ENCODE data around the gene LUC7L.
"Not testable (repeated sequence)": the region's sequence is repeated elsewhere in the genome, so short reads cannot be mapped to it uniquely, and the experiment has no call there.

The LUC7L gene

GRCh38 chr16:234468-235305 is 5.4 kb upstream of the LUC7L start, which contains the start of gene FAM234A:
Gene FAM234A (plus strand): TSS chr16:234821. CDS start chr16:254414, 19,593 bp downstream.
- peak within 1 kb of the TSS; percentile 87 for H3K4me3 ChIP-seq (ENCODE audit: low read length)
- DNase-seq (ENCODE audit: low read depth, low spot score), result peak; percentile 81

GRCh38 chr16:230949-231348 is 1.7 kb upstream of the LUC7L start:
- no peak overlapping the region for H3K4me3 ChIP-seq (ENCODE audit: low read length)
- no peak for DNase-seq (ENCODE audit: low read depth, low spot score)

GRCh38 chr16:230351-230750 is 1.1 kb upstream of the LUC7L start:
- H3K4me3 ChIP-seq (ENCODE audit: low read length); DNase-seq (ENCODE audit: low read depth, low spot score): not testable (repeated sequence)

GRCh38 chr16:229731-230281 is 557 bp upstream of the LUC7L start:
- H3K4me3 ChIP-seq (ENCODE audit: low read length), result peak overlapping the region; percentile 98
- no peak for DNase-seq (ENCODE audit: low read depth, low spot score)

GRCh38 chr16:228151-228851 is 948 bp downstream of the LUC7L start:
- peak overlapping the region; percentile 98 for H3K4me3 ChIP-seq (ENCODE audit: low read length)
- DNase-seq (ENCODE audit: low read depth, low spot score), result peak; percentile 26

GRCh38 chr16:220021-220420 is 9.2 kb downstream of the LUC7L start:
- H3K4me3 ChIP-seq (ENCODE audit: low read length), result no peak overlapping the region
- DNase-seq (ENCODE audit: low read depth, low spot score), result no peak

- no peak overlapping the region for H3K4me3 ChIP-seq (ENCODE audit: low read length)
- DNase-seq (ENCODE audit: low read depth, low spot score), result no peak
Observed at GRCh38 chr16:212999-213398, 16.2 kb downstream of the LUC7L start.

GRCh38 chr16:211631-212180 is 17.5 kb downstream of the LUC7L start:
- not testable (repeated sequence) for H3K4me3 ChIP-seq (ENCODE audit: low read length); DNase-seq (ENCODE audit: low read depth, low spot score)

GRCh38 chr16:209359-209758 is 19.9 kb downstream of the LUC7L start:
- DNase-seq (ENCODE audit: low read depth, low spot score); H3K4me3 ChIP-seq (ENCODE audit: low read length): not testable (repeated sequence)

- H3K4me3 ChIP-seq (ENCODE audit: low read length); DNase-seq (ENCODE audit: low read depth, low spot score): not testable (repeated sequence)
Observed at GRCh38 chr16:204046-204445, 25.2 kb downstream of the LUC7L start.

GRCh38 chr16:203246-203645 is 26.0 kb downstream of the LUC7L start:
- no peak overlapping the region for H3K4me3 ChIP-seq (ENCODE audit: low read length)
- DNase-seq (ENCODE audit: low read depth, low spot score), result no peak

- no peak for DNase-seq (ENCODE audit: low read depth, low spot score)
- H3K4me3 ChIP-seq (ENCODE audit: low read length), result no peak overlapping the region
Observed at GRCh38 chr16:200388-200787, 28.9 kb downstream of the LUC7L start.

- no peak overlapping the region for H3K4me3 ChIP-seq (ENCODE audit: low read length)
- DNase-seq (ENCODE audit: low read depth, low spot score), result no peak
Observed at GRCh38 chr16:194516-194915, 34.7 kb downstream of the LUC7L start.

GRCh38 chr16:193441-193840 is 35.8 kb downstream of the LUC7L start:
- DNase-seq (ENCODE audit: low read depth, low spot score), result no peak
- H3K4me3 ChIP-seq (ENCODE audit: low read length), result no peak overlapping the region

GRCh38 chr16:192686-193085 is 36.6 kb downstream of the LUC7L start:
- no peak overlapping the region for H3K4me3 ChIP-seq (ENCODE audit: low read length)
- no peak for DNase-seq (ENCODE audit: low read depth, low spot score)

GRCh38 chr16:191831-192230 is 37.4 kb downstream of the LUC7L start:
- no peak for DNase-seq (ENCODE audit: low read depth, low spot score)
- H3K4me3 ChIP-seq (ENCODE audit: low read length), result no peak overlapping the region

GRCh38 chr16:189604-190186 is 39.6 kb downstream of the LUC7L start:
- H3K4me3 ChIP-seq (ENCODE audit: low read length), result no peak overlapping the region
- DNase-seq (ENCODE audit: low read depth, low spot score), result no peak

GRCh38 chr16:188674-189073 is 40.6 kb downstream of the LUC7L start:
- H3K4me3 ChIP-seq (ENCODE audit: low read length), result no peak overlapping the region
- peak; percentile 51 for DNase-seq (ENCODE audit: low read depth, low spot score)

- no peak for DNase-seq (ENCODE audit: low read depth, low spot score)
- no peak overlapping the region for H3K4me3 ChIP-seq (ENCODE audit: low read length)
Observed at GRCh38 chr16:187330-187729, 41.9 kb downstream of the LUC7L start.

All from Jurkat, Clone E6-1 (cell line).